NCI-H2107 (cell line): ENCODE data around the gene PRSS23.

Experiments used
- DNase-seq: peaks from one replicate; lab custom pipeline; 2025; lab: John Stamatoyannopoulos, UW

The PRSS23 gene

DNA sequence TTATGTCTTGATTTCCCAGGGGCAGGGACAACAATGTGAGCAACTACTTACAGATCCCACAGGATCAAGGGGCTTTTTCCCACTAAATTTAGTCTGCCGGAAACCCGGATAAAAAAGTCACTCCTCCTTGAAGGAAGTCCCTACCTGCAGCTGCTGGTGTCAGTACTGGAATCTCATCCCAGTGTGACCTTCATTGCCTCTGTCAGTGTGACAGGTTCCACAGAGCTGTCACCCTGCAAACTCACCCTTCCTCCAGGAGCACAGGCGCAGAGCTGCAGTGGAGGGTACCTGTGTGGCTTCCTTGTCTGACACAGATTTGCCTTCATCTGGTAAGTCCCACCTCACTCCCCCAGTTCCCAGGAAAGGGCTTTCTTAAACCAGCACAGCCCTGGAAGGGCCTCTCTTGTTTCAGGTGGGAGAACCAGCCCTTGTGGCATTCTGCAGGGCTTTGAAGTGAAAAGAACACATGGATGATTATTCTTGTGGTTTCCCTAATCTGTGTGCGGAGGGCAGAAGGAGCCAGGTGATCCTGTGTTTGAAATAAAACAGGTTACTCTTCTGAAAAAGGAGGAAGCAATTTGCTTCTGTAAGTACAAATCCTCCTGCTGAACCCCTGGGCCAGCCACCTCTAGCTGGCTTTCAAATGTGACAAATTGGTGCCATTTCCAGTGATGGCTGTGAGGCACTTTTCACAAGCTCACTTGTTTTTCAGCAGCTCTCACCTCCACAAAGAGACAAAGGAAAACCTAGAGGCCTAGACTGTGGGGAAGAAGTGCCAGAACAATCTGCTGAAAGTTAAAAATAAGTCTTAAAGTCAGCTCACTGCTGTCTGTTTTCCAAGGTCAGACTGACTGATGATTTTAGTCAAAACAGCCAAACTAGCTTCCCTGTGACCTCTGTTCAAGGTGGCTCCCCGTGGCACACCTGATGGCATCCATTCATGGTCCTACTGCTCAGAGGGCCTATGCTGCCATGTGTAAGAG, 9.2 kb upstream of the PRSS23 start:
- peak; percentile 39 for DNase-seq

DNA sequence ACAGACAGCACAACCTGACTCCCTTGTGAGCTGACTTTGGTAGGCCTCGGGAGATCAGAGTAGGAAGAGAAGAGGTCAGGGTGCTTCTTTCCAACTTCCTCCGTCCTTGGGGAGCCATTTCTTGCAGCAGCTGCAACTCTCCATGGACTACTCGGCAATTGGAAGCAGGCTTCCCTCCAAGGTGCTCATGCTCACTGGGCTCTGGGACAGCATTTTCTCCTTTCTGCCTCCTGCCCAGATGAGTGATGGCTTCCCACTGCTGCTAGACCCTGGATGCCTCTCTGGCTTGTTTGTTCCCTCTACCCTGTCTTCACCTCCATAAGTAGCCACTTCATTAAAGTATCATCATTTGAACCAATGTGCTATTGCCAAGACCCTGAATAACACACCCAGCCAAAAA, 8.2 kb upstream of the PRSS23 start:
- DNase-seq: no peak

DNA sequence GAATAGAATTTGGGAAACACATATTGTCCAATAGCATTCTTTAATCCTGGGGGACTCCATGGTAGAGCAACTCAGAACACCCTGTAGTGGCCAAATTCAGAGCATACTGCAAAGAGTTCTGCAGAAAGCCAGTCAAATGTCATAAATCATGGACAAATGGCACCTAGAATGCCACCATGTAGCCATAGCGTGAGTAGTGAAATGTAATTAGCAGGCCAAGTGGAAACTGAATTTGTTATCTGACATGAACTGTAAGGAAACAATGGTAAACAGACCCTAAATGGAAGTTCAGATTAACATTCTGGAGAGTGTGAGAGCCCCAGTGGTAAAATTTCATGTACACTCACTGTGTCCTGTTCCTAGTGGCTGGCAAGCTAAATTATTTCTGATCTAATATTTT, 7.0 kb upstream of the PRSS23 start:
- DNase-seq: no peak

DNA sequence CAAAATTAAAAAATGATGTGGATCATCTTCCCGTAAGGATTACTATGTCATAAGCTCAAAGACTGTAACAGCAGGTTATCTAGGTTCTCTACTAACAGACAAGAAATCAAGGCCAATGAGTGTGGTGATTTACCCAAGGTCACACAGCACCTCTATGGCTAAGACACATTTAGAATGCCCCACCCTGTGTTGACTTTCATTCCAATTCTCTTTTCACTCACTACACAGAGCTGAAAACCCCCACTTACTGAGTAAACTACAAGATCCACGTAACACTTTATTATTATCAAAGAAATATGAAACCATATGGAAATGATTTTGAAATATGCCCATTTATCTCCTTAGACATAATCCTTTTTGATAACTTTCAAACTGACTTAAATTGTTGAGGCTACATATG, 4.8 kb upstream of the PRSS23 start:
- no peak for DNase-seq

DNA sequence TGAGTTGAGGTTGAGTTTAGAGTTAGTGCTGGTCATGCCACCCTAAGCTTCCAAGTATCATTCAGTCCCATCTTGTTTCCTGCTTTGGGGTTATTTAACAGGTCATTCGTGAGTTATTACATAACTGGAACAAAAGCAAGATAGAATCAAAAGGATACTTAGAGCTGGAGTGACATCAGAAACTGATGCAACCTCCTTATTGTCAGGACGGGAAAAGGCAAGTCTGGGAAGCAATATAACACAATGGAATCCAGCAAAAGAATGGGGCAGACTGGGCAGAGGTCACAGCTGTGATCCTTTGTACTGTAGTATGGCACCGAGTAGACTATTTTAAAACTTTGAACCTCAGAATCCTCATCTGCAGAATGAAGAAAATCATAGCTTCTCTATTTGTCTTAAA, 4.4 kb upstream of the PRSS23 start:
- DNase-seq: no peak

DNA sequence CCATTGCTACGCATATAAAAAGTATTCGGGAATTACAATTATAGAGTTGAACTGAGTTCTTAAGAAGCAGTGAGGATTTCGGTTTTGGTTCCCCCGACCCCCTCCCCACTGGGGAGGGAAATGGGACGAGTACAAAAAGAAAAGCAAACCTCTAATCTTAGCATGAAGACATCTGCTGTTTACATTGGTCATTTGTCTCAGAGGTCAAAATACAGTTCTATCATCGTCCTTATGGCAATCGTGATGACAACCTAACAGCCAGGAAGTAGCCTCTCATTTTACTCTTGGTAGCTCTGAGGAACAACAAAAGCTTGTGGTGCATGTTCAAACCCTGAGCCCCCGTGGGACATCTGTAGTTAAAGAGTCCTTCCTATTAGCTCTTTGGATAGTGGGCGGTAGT, 3.2 kb upstream of the PRSS23 start:
- no peak for DNase-seq

DNA sequence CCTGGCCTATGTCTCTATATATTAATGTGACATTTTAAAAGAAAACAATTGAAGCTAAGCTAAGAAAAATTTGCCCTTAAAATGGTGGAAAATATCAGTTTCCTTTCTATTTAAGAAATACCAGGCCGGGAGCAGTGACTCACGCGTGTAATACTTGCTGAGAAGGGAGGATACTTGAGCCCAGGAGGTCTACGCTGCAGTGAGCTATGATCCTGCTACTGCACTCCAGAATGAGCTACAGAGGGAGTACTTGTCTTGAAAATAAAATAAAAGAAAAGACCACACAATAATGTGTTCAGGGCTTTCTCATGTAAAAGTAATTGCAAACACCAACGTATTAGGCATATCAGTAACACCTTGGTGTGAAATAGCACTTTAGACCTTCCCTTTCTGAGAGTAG, 1.4 kb upstream of the PRSS23 start:
- no peak for DNase-seq

DNA sequence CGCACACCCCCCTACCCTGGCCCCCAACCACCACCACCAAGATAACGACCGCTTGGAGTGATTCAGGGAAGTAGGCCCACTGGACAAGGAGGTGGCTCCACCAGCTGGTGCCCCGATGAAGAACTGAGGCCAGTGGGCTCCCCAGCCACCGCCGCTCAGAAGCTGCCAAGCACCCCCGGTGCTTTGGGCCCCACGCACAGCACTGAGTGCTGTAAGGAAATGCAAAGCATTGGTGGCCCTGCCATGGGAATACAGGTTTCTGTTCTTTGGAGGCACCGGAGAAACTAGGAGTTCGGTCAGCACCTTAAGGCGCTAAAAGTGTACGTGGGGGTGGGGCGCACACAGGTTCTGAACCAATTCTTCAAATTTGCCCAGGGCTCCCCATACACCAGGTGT, 664 bp upstream of the PRSS23 start:
- DNase-seq: no peak

DNA sequence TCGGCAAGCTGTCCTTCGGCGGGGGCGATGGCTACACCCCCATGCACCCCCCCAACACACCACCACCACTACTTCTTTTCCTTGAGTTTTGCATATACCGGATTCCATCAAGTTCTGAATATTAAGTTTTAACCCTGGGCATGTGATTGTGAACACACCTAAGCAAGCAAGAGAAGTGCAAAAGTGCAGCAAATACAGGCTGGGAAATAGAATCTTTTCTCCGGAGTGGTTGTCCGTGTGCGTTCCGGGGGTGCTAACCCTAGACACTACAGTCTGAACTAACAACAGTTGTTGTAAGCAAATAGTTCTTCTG, 574 bp downstream of the PRSS23 start:
- no peak for DNase-seq

DNA sequence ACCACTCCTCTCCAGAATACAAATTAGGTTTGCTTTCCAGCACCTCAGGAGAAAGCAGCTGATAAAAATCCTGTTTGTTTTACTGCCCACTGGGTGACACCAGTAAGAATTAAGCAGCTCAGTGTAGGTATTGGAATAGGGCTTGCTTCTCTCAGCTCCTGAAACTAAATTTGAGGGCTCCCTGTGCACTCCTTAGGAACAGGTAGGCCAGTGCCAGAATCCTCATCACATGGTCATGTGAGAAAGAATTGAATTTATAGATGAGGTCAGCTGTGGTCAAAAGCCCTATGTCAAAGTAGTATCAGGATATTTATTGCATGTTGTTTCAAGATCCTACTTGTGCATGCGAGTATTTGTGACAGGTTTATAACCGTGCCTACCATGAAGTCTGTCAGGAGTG, 1.0 kb downstream of the PRSS23 start:
- no peak for DNase-seq

DNA sequence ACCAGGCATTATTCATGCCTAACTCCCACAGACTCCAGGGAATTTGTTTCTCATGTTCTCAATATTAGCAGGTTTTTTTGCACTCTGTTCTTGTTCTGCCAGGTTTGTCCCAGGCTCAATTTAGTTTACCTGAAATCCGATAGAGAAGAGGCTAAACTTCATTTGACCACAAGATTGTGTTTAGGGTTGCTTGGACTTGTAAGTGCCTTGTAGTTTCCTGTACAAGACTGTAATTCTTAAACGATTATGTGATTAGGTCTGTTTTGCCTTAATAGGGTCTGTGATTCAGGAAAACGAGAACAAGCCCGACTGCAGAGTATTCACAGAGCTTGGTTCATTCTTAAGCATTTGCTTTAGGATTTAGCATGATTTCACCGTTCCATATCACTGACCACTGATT, 1.8 kb downstream of the PRSS23 start:
- no peak for DNase-seq

DNA sequence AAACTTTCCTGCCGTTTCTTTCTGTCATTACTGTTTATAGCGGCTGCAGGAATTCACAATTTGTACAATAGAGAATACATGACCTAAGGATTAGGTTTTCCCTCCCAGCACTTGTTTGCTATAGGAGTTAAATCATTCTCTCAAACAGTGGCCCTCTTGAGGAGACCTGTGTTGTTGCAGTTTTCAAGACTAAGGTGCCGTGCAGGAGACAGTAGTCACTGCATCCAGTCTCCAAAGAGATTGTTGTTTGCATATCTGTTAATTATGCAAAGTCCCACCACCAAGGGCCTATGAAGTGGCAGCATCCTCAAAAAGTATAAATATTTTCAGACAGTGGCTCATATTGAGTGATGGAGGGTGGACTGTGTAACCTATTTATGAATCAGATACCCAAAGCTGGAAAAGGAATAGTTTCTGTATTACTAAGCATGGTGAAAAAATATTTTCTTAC, 2.3 kb downstream of the PRSS23 start:
- DNase-seq: peak; percentile 21

DNA sequence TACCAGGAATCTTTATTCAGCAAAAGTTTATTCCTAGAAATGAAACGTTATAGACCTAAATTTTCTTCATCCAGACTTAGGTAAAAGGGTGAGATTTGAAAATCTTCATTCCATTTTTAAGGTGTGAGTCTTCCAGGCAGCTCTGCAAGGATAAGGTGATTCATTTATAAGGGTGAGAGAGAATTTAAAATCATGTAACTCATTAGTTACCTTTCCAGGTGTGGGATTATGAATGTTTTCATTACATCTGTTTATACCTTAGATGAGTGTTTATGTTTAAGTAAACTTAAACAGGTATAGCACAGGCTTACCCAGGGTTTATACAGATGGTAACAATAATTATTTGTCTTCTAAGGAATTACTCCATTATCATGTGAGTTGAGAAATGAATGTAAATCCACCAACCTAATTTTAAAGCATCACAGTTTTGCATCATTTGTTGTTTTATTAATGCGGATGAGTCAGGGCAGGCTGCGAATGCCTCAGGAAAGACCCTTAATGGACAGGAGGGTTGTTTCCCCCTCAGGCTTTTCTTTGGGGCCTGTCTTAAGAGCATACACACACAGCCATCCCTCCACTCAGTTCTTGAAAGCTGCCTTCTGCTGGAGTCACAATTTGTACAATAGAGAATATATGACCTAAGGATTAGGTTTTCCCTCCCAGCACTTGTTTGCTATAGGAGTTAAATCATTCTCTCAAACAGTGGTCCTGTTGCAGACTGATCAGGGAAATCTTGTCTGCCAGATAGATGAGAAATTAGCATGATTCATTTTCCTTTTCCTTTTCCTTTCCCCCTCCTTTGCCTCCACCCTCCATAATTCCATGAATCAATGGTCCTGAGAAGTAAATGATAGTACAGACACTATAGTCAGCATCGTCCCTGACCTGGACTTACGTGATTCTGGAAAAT, 3.0 kb downstream of the PRSS23 start:
- DNase-seq: no peak

DNA sequence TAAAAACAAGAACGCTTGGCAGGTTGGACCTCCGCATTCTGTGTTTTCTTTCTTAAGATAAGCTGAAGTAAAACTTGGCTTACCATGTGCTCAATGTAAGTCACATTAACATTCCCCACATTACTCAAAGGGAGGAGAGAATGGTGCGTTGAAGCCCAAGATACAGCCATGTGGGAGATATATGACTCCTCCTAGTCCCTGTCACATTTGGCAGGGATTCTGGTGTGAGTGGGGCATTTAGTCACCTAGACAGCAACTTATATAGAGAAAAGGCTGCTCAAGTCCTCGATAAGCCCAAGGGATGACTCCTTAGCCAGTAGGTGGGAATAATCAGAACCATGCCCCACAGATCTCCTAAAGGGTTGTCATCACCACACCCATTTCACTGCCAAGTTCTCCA, 4.6 kb downstream of the PRSS23 start:
- no peak for DNase-seq

DNA sequence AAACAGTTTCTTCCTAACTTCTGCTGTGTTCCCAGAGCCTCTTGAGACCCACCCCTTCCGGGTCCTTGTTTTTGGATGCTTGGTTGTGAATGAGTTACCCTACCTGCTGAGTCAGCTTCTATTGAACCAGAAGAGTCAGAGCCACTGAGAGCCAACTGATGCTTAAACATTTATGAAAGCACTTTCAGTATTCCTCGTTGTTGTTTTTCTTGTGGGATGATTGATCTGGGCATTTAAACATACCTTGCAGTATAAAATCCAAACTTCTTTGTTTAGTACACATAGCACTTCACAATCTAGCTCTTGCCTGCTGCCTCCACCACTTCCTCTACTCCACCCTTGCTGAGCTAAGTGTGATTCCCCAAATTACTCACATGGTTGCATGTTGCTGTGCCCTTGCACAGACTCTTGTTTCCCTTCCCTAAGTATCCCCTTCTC, 5.5 kb downstream of the PRSS23 start:
- DNase-seq: no peak

DNA sequence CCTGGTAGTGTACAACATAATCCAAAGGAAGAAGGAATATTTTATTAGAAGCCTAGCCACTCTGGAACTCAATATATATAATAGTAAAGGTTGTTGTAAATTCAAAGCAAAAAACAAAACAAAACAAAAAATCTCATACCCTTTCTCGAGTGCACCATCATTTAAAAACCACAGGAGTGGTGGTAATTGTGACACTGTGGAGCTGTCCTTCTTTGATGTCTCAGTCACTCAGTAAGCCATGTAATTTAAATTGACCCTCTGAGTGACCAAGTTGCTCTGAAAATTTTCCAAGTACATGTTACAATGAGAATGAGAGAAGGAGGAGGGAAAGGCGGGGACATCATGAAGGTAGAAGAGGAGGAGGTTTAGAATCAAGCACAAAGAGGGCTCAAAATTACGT, 6.6 kb downstream of the PRSS23 start:
- no peak for DNase-seq

DNA sequence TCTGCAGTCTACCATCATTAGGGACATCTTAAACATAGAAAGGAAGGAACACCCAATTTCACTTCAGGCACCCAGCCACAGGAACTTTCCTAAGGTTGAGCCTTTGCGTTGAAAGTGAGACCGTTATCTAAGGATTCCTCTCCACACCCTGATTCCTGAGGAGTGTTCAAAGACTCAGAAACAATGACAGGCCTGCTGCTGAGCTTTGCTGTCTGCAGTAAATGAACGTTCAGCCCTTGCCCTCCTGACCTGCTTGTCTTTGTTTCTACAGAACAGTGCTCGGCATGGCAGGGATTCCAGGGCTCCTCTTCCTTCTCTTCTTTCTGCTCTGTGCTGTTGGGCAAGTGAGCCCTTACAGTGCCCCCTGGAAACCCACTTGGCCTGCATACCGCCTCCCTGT, 7.0 kb downstream of the PRSS23 start:
- no peak for DNase-seq

DNA sequence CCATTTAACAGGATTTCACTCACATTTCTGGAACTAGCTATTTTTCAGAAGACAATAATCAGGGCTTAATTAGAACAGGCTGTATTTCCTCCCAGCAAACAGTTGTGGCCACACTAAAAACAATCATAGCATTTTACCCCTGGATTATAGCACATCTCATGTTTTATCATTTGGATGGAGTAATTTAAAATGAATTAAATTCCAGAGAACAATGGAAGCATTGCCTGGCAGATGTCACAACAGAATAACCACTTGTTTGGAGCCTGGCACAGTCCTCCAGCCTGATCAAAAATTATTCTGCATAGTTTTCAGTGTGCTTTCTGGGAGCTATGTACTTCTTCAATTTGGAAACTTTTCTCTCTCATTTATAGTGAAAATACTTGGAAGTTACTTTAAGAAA, 9.2 kb downstream of the PRSS23 start:
- no peak for DNase-seq

DNA sequence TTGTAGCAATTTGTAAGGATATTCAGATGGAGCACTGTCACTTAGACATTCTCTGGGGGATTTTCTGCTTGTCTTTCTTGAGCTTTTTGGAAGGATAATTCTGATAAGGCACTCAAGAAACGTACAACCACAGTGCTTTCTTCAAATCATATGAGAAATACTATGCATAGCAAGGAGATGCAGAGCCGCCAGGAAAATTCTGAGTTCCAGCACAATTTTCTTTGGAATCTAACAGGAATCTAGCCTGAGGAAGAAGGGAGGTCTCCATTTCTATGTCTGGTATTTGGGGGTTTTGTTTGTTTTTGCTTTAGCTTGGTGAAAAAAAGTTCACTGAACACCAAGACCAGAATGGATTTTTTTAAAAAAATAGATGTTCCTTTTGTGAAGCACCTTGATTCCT, 9.9 kb downstream of the PRSS23 start:
- no peak for DNase-seq

DNA sequence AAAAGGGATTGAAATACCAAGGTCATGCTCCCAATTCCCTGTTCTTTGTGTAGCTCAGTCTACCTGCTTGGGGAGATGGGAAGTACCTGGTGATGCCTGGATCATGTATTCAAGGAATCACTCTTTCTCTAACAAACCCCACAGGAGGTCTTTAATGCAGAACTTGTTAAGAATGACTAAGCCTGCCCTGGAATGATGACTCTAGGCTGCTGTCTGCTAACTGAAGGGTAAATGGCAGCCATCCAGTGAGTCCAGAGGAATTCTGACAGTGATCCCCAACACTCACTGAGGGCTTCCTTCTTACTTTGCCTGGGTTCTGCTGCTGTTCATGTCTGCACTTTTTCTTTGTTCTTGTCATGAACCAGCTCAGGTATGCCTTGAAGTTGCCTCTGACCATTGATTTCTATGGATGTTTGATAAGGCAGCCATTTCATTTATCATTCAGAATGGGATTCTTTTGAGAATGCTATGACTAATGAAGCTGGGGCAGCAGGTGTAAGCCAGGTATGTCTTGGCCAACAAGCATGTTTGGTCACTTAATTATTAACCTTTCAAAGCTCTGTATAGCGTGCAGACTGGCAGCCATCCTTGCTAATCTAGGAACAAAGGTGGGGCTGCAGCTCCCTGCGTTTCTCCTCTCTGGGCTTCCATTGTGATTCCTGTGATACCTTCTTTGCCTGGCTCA, 11.4 kb downstream of the PRSS23 start:
- DNase-seq: no peak

DNA sequence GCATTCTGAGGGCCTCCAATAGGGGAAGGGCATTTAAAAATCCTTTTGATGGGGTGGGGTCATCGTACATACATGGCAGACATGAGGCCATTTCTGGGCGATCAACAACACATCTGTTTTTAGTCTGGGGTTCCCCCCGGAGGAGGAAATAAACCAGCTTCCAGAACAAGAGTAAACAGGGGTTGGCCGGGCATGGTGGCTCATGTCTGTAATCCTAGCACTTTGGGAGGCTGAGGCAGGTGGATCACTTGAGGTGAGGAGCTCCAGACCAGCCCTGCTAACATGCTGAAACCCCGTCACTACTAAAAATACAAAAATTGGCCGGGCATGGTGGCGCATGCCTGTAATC, 12.0 kb downstream of the PRSS23 start:
- no peak for DNase-seq

DNA sequence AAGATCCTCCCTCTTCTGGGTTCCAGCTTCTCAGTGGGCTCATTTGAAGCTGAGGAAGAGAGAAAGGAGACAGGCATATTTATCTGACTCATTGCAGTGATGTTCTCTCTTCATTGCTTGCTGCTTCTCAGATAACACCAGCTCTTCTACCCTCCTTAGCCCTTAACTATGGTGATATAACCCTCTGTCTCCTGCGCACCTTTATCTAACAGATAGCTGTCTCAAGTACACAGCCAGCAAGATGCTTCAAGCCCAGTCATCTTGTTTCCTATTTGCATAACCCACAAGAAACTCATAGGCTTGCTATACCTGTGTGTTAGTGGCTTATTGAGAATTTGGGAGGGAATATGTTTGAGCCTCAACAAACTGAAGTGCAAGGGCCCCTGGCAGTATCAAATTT, 12.6 kb downstream of the PRSS23 start:
- DNase-seq: no peak

DNA sequence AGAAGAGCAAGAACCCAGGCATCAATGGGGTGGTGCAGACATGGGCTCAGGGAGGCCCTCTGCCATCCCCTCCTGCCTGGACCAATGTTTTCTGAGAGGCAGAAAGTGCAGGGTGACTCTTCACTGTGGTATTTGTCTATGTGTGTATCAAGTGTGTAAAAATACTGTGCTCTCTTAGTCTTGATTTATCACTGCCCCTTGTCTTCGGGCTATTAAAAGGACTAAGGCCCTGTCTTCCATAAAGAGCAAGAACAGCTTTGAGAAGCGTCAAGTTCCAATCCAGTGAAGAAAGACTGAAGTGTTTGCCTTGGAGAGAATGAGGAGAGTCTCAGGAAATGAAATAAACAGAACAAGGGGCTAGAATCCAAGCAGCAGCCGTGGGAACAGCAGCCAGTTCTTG, 14.4 kb downstream of the PRSS23 start:
- no peak for DNase-seq
